ENCODE results near the gene KRT15.

KRT15 gene

DNA sequence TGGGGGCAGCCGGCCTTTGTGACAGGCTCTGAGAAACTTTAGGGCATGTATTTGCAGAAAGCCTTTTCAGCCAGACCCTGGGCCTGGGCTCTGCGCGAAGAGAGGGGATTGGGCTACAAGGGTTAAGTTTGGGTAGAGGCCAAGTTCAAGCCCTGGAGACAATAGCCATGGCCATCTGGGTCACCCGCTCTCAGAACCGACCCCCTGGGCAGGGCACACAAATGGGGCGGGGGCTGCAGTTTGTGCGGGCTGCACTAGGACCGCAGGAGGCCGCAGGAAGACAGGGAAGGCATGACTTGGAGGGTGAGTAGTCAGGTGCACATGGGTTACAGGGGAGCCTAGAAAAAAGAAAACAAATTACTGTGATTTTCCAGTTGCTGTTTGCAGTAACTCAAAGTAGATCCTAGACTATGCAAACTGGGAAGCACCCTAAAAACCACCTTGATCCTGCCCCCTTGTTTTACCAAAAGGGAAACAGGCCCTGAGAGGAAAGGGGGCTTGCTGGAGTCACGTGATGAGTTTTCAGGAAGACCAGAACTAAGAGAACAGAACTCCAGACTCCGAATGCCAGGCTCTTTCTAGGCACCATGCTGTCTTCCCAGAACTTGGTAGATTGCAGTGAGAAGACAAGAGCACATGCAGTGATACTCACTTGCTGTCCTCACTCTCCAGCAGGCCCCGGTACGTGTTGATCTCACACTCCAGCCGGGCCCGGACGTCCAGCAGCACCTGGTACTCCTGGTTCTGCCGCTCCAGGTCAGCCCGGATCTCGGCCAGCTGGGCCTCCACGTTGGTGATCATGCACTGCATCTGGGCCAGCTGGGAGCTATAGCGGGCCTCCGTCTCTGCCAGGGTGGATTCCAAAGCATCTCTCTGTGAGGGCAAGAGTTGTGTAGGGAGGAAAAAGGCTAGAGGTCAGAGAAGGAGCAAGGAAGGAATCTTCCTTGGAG, 41.5 kb downstream of the KRT15 start:
- no peak for DNase-seq

DNA sequence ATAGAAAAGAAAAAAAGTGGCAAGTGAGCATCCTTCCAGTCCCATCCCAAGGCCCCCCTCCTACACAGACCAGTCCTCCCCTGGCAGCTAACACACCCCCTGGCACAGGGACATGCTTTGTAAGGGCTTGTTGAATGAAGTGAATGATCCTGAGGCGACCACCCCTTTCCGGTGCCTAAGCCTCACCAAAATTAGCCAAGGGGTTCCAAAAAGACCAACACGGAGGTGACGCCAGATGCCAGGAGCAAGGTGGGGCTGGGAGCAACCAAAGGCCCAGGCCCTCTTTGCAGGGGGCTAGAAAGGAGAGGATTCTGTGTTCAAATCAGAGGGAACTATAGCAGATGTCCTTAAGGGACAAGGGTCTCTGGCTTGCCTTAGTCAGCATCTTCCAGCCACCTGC, 43.3 kb downstream of the KRT15 start:
- no peak for DNase-seq

DNA sequence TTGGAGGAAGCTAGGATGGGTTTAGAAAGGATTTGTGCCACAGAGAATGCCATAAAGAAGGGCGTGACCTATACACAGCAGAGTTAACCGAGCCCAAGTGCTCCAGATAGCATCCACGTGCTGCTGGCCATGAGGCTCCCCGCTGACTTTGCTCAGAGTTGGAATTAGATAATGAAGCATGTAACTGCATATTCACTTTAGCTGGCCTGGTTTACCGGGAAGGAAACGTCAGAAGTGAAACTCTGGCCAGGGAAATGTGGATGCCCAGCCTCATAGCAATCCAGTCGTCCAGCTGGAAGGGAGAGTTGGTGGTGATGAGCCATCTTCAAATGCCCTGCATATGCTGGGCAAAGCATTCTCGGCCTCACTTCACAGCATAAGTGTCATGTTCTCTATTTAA, 43.8 kb downstream of the KRT15 start:
- DNase-seq: no peak

DNA sequence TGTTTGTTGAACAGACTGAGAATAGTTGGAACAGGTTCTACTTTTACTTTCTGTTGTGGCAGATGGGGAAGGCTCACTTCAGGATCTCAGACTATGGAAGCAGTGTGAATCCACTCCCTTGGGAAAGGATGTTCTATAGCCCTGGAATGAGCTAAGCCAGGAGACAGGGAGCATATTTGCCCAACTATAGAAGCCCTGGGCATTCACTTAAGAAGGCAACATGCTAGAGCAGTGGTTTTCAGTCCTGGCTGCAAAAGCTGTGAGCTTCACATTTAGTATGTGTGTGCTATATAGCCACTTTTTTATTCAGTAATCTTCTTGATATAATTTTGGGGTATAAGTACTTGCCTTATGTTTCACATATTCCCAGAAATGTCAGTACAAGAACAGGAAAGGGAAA, 50.3 kb downstream of the KRT15 start:
- no peak for DNase-seq

DNA sequence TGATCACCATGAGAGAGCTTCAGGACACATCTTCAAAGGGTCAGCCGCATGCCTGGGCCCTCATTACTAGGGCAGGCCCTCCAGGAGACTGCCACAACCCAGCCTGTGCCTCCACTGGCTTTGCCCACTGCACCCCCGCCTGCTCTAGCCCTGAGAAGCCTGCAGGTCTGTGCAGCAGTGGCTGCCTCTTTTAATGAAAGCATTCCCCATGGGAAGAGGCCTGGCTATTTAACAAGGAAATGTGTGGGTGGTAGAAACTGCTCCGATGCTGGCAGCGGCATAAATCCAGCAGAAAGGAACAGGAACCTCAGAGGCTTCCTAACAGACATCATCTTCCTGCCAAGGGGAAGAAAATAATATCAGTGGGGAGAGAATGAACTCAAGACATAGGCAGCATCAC, 51.1 kb downstream of the KRT15 start:
- DNase-seq: no peak

DNA sequence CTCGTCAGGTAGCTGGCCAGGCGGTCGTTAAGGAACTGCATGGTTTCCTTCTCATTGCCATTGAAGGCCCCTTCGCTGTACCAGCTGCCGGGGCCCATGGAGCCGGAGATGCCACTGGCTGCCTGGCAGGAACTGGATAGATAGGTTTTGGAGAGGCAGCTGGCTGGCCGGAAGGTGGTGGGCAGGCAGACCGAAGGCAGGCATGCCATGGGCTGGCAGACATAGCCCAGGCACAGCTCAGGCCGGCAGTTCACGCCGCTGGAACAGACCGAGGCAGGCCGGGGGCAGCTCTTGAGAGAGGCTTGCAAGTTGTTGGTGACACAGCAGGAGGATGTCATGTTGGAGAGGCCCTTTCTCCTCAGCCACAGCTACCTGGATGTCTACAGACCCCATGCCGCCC, 51.7 kb downstream of the KRT15 start, which contains the start of gene KRT32:
Gene KRT32 (minus strand): TSS at position 399 of the 400 bp plus-strand sequence. CDS start 61 bp downstream, at position 338.
- no peak for DNase-seq

DNA sequence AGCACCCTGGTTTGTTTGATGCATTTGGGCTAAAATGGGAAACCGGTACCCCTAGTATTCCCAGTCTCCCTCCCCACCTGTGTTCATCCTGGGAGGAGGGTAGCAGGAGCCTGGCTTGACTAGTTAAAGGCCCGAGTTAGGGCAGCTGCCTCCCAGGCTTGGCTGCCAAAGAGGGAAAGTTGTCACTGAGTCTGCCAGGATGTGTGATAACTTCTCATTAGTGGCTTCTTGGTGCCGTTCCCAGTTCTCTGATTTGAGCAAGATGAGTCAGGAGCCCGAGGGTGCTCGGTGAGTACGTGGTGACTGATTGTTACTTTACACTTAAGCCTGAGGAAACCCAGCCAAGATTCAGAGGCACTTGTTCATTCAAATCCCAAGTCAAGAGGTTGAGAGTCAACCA, 54.0 kb downstream of the KRT15 start:
- DNase-seq: no peak

DNA sequence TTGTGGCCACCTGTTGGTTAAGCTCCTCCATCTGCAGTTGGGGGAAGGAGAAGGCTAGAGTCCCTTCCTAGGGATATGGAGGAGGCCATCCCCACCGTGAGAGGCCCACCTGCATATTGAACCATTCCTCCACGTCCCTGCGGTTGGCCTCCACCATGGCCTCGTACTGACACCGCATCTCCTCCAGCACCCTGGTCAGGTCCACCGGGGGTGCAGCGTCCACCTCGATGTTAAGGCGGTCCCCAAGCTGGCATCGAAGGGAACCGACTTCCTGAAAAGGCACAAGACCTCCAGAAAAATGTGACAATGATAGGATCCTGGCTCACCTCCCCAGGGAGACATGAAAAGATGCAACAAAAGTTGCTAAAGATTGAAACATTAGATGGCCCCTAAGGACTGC, 54.5 kb downstream of the KRT15 start:
- DNase-seq: no peak

DNA sequence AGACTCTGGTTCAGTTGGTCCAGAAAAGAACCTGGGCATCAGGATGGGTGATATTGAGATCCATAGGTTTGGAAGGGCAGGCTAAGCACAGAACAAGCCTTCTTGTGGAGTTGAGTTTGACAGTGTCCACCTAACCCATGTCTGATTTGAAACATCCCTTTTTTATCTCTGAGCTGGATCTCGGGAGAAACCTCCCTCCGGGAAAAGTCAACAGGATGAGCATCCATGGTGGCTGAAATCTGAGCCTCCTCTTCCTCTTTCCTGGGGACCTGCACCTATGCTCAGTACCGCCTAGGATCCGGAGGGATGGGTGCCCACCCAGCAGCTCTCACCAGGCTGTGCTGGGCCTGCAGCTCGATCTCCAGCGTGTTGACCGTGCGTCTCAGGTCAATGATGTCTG, 54.9 kb downstream of the KRT15 start:
- DNase-seq: no peak
